H1 (cell line): ENCODE results near the gene BCAS4. TPM values are rescaled to one million over a fixed set of nuclear protein-coding genes. Genes with fewer than 3 reads are reported as not detected.

Source experiments
- BCL11A ChIP-seq, 2 experiments: IDR thresholded peaks; one replicate each; pipeline ENCODE4 v1.6.1; 2011; ENCODE audit warnings: low read depth in 2 of 2, low read length in 2 of 2, mild to moderate bottlenecking in 2 of 2
- CBX5 ChIP-seq: fragments of 300-800, 300-1000 bp; sonication (generic); IDR thresholded peaks from 2 replicates; pipeline ENCODE4 v1.7.1; 2016; ENCODE audit warnings: antibody characterized with exemption, low read length, low read depth
- CEBPB ChIP-seq: IDR thresholded peaks from 2 replicates; pipeline ENCODE4 v1.6.1; 2012; ENCODE audit warnings: low read depth, low read length
- EGR1 ChIP-seq: IDR thresholded peaks from 2 replicates; pipeline ENCODE4 v1.6.1; 2011; ENCODE audit warnings: low read depth, low read length, borderline replicate concordance
- FOSL1 ChIP-seq: IDR thresholded peaks from 2 replicates; pipeline ENCODE4 v1.6.1; 2011; ENCODE audit warnings: mild to moderate bottlenecking, low read depth, low read length, moderate library complexity; ENCODE audit not compliant: insufficient read depth
- HDAC2 ChIP-seq, 2 experiments: fragments of 300-600 bp in 1 of 2; sonication (generic) in 1 of 2; IDR thresholded peaks; 2 replicates each; pipeline ENCODE4 v1.6.1; 2011 to 2012; ENCODE audit warnings: low read depth in 2 of 2, low read length in 2 of 2, mild to moderate bottlenecking in 2 of 2, moderate library complexity in 2 of 2, borderline replicate concordance in 1 of 2, inconsistent platforms in 1 of 2
- HDAC6 ChIP-seq: IDR thresholded peaks from one replicate; pipeline ENCODE4 v1.7.1; 2012; ENCODE audit warnings: low read depth, mild to moderate bottlenecking, inconsistent platforms, low read length, moderate library complexity
- MAFK ChIP-seq: IDR thresholded peaks from 2 replicates; pipeline ENCODE4 v1.6.1; 2012; ENCODE audit warnings: low read depth, mild to moderate bottlenecking, improper control_type of control experiment, low read length
- NRF1 ChIP-seq: IDR thresholded peaks from 2 replicates; pipeline ENCODE4 v1.6.1; 2011; ENCODE audit warnings: mild to moderate bottlenecking, low read depth, low read length, improper control_type of control experiment
- PHF8 ChIP-seq: fragments of 200-600 bp; sonication (generic); conservative IDR thresholded peaks from 2 replicates; pipeline ENCODE4 v1.7.1; 2012; ENCODE audit warnings: low read depth, mild to moderate bottlenecking, inconsistent platforms, low read length, moderate library complexity
- RAD21 ChIP-seq, 2 experiments: IDR thresholded peaks in 1 of 2; conservative IDR thresholded peaks in 1 of 2; 2 replicates each; pipeline ENCODE4 v1.6.1; 2011; ENCODE audit warnings: low read depth in 2 of 2, low read length in 2 of 2, improper control_type of control experiment in 1 of 2, inconsistent platforms in 1 of 2, mild to moderate bottlenecking in 1 of 2, moderate library complexity in 1 of 2
- RXRA ChIP-seq: IDR thresholded peaks from 2 replicates; pipeline ENCODE4 v1.6.1; 2011; ENCODE audit warnings: low read depth, mild to moderate bottlenecking, low read length, moderate library complexity; ENCODE audit not compliant: insufficient read depth
- SIN3A ChIP-seq, 2 experiments: IDR thresholded peaks in 1 of 2; conservative IDR thresholded peaks in 1 of 2; 2 replicates each; pipeline ENCODE4 v1.6.1; 2011 to 2012; ENCODE audit warnings: low read length in 2 of 2, improper control_type of control experiment in 1 of 2, low read depth in 1 of 2, mild to moderate bottlenecking in 1 of 2
- SIRT6 ChIP-seq: IDR thresholded peaks from one replicate; pipeline ENCODE4 v1.7.1; 2012; ENCODE audit warnings: low read length, inconsistent platforms
- SIX5 ChIP-seq: IDR thresholded peaks from 2 replicates; pipeline ENCODE4 v1.6.1; 2011; ENCODE audit warnings: mild to moderate bottlenecking, low read depth, low read length
- SP1 ChIP-seq: IDR thresholded peaks from 2 replicates; pipeline ENCODE4 v1.6.1; 2011; ENCODE audit warnings: low read depth, low read length
- SP4 ChIP-seq: IDR thresholded peaks from 2 replicates; pipeline ENCODE4 v1.6.1; 2012; ENCODE audit warnings: low read length, inconsistent platforms
- SRF ChIP-seq: IDR thresholded peaks from 2 replicates; pipeline ENCODE4 v1.6.1; 2011; ENCODE audit warnings: mild to moderate bottlenecking, low read depth, low read length, moderate library complexity
- TAF7 ChIP-seq: optimal IDR thresholded peaks from 2 replicates; pipeline ENCODE3; 2011; ENCODE audit warnings: low read depth, mild to moderate bottlenecking, inconsistent platforms, low read length, moderate library complexity, borderline replicate concordance
- TCF12 ChIP-seq: IDR thresholded peaks from 2 replicates; pipeline ENCODE4 v1.6.1; 2011; ENCODE audit warnings: low read depth, mild to moderate bottlenecking, low read length
- ZNF274 ChIP-seq: IDR thresholded peaks from 2 replicates; pipeline ENCODE4 v1.7.0; 2012; ENCODE audit warnings: low read length, borderline replicate concordance; ENCODE audit errors: extremely low read depth
- polyA plus RNA-seq, 7 experiments: library from polyadenylated mRNA; depleted of rRNA in 3 of 7; stranded (reverse) in 5 of 7; unstranded in 2 of 7; fragments of >200 nt in 5 of 7; fragments of 200-250 nt in 2 of 7; gene quantifications; 1 replicate in 5 of 7; 2 replicates in 1 of 7; 4 replicates in 1 of 7; pipeline versions ENCODE4 v1.2.1 to v1.2.3, GENCODE V29; 2011 to 2013; ENCODE audit warnings: missing spikeins in 2 of 7, mixed read lengths in 2 of 7
- total RNA-seq: library from RNA; stranded (reverse); fragmentation: NEBNext Ultra II Directional; extraction: Animal tissue kit (Norgen Biotek cat#: 25700); gene quantifications from 2 replicates; pipeline ENCODE4 v1.2.1, GENCODE V29; 2021
- TF ChIP-seq, protein P1 (sequence below), 3 experiments: IDR thresholded peaks; 1 replicate in 2 of 3; 2 replicates in 1 of 3; pipeline versions ENCODE4 v1.5.1 to v1.6.1; 2011; ENCODE audit warnings: low read length in 3 of 3, mild to moderate bottlenecking in 3 of 3, inconsistent platforms in 2 of 3, low read depth in 1 of 3, moderate library complexity in 1 of 3; ENCODE audit not compliant: insufficient read depth in 1 of 3; ENCODE audit errors: control extremely low read depth in 1 of 3

The BCAS4 gene
- total and polyA plus RNA-seq, 2 of the 8 experiments (the other 6 are each of a cell fraction or from before 2014, with no cell fraction given), result 21.2 to 23.6 TPM

DNA sequence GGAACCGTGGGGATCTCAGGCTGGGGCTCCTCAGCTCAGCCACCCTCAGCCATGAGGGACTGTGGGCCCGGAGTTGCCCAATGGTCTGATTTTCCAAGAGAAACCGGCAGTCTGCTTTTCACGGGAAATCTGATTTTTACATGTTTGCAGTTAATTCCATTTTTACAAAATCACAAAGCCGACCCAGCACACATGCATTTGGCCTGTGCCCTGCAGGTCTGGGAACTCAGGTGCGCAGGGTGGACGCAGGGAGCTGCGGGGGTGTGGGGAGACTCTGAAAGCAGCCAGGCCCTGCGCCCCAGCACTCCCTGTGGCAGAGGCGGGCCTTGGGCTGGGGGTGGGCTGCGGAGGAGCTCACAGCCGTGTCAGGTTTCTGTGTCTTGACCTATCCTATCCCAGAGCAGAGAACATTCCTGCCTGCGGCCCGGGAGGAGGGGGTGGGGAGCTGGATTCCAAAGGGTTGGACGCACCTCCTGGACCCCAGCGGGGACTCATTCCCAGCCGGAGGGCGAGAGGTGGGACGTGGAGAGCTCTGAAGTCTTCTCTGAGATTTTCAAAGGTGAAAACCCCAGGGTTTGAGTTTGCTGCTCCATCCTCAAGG, 75.8 kb downstream of the BCAS4 start (continued):
- TF ChIP-seq HDAC2 (IDR thresholded peaks at IDR 0.05; ENCODE audit: borderline replicate concordance in 1 of 2, low read depth in 2 of 2, low read length in 2 of 2) (no peak; a peak in 1 of 4 replicates), HDAC6 (no peak), RXRA (0 out of 2 replicates have a peak, but pooled peaks have one; percentile 28), CBX5 (no peak), RAD21 (IDR thresholded peaks at IDR 0.05 in 1 of 2, conservative IDR thresholded peaks at IDR 0.05 in 1 of 2; ENCODE audit: low read depth in 2 of 2, low read length in 2 of 2) (peak in 1 of 2 experiments; percentile 1; a peak in 1 of 4 replicates), SIN3A (conservative IDR thresholded peaks at IDR 0.05 in 1 of 2, IDR thresholded peaks at IDR 0.05 in 1 of 2; ENCODE audit: low read depth in 1 of 2, low read length in 2 of 2) (0 out of 4 replicates have a peak, but pooled peaks of 1 of the 2 experiments have one; percentile 14), TCF12 (0 out of 2 replicates have a peak, but pooled peaks have one; percentile 55), MAFK (no peak), NRF1 (no peak), FOSL1 (no peak), EGR1 (no peak), PHF8 (0 out of 2 replicates have a peak, but pooled peaks have one; percentile 35), SP4 (no peak), ZNF274 (no peak), CEBPB (0 out of 2 replicates have a peak, but pooled peaks have one; percentile 2), SIRT6 (no peak), SP1 (peak; percentile 84), TAF7 (no peak), BCL11A (IDR thresholded peaks at IDR 0.05; ENCODE audit: low read depth in 2 of 2, low read length in 2 of 2) (no peak), SIX5 (peak; percentile 34), SRF (no peak)
- TF ChIP-seq, protein P1, sequence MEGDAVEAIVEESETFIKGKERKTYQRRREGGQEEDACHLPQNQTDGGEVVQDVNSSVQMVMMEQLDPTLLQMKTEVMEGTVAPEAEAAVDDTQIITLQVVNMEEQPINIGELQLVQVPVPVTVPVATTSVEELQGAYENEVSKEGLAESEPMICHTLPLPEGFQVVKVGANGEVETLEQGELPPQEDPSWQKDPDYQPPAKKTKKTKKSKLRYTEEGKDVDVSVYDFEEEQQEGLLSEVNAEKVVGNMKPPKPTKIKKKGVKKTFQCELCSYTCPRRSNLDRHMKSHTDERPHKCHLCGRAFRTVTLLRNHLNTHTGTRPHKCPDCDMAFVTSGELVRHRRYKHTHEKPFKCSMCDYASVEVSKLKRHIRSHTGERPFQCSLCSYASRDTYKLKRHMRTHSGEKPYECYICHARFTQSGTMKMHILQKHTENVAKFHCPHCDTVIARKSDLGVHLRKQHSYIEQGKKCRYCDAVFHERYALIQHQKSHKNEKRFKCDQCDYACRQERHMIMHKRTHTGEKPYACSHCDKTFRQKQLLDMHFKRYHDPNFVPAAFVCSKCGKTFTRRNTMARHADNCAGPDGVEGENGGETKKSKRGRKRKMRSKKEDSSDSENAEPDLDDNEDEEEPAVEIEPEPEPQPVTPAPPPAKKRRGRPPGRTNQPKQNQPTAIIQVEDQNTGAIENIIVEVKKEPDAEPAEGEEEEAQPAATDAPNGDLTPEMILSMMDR (IDR thresholded peaks at IDR 0.05; ENCODE audit: control extremely low read depth in 1 of 3, insufficient read depth in 1 of 3, low read depth in 1 of 3, low read length in 3 of 3), result no peak
